GM12878 (cell line): ENCODE measurements around the gene TLCD2.

Experiments used
- BHLHE40 ChIP-seq, 2 experiments: fragments of 450-650 bp in 1 of 2; IDR thresholded peaks; 2 replicates each; pipeline ENCODE4 v1.6.1; 2011 to 2017; ENCODE audit warnings: low read depth in 2 of 2, borderline replicate concordance in 1 of 2, improper control_type of control experiment in 1 of 2, low read length in 1 of 2, mild to moderate bottlenecking in 1 of 2
- BRCA1 ChIP-seq: IDR thresholded peaks from 2 replicates; pipeline ENCODE4 v1.6.1; 2011; ENCODE audit warnings: low read depth, low read length, improper control_type of control experiment
- CTCF ChIP-seq, 3 experiments: IDR thresholded peaks in 2 of 3; conservative IDR thresholded peaks in 1 of 3; 2 replicates each; pipeline ENCODE4 v1.5.1; 2011; ENCODE audit warnings: low read depth in 3 of 3, low read length in 3 of 3, mild to moderate bottlenecking in 3 of 3, control low read depth in 2 of 3, moderate library complexity in 2 of 3, inconsistent platforms in 1 of 3, mixed read lengths in 1 of 3; ENCODE audit not compliant: control insufficient read depth in 2 of 3, insufficient read depth in 1 of 3; ENCODE audit errors: extremely low read depth in 1 of 3
- HCFC1 ChIP-seq: fragments of 150-350 bp; IDR thresholded peaks from 2 replicates; pipeline ENCODE4 v1.6.1; 2014; ENCODE audit warnings: low read length
- MXI1 ChIP-seq: fragments of 150-350 bp; IDR thresholded peaks from 2 replicates; pipeline ENCODE4 v1.6.1; 2011; ENCODE audit warnings: low read depth, mild to moderate bottlenecking, inconsistent platforms, low read length, improper control_type of control experiment
- REST ChIP-seq: IDR thresholded peaks from 2 replicates; pipeline ENCODE4 v1.6.1; 2012; ENCODE audit warnings: mild to moderate bottlenecking, low read depth, low read length
- RFX5 ChIP-seq: IDR thresholded peaks from 2 replicates; pipeline ENCODE4 v1.6.1; 2011; ENCODE audit warnings: low read depth, low read length, improper control_type of control experiment

- TF ChIP-seq RFX5 (no peak), HCFC1 (no peak), CTCF (IDR thresholded peaks at IDR 0.05 in 2 of 3, conservative IDR thresholded peaks at IDR 0.05 in 1 of 3; ENCODE audit: control insufficient read depth in 2 of 3, extremely low read depth in 1 of 3, insufficient read depth in 1 of 3, low read depth in 3 of 3, low read length in 3 of 3) (no peak), MXI1 (no peak), BHLHE40 (IDR thresholded peaks at IDR 0.05; ENCODE audit: borderline replicate concordance in 1 of 2, low read depth in 2 of 2, low read length in 1 of 2) (no peak), BRCA1 (no peak), REST (no peak)
Observed at GRCh38 chr17:1710807-1711553, 803 bp upstream of the TLCD2 start.
